ENCODE results near the gene ZNF366. TPM values are rescaled to one million over a fixed set of nuclear protein-coding genes. Genes with fewer than 3 reads are reported as not detected.

ZNF366 gene
- polyA plus RNA-seq, 2 of the 4 experiments (the other 2 are of a cell fraction): not detected

GRCh38 chr5:72457491-72457890 lies 49.7 kb downstream of the ZNF366 start:
- H3K4me3 ChIP-seq: no peak overlapping the region
- peak overlapping the region in 1 of 2 experiments; percentile 2; a peak in 1 of 6 replicates for H3K27ac ChIP-seq
- H3K4me2 ChIP-seq: no peak overlapping the region
- 73% methylated on average over 1 of the region's 1 CpG for WGBS (ENCODE audit: missing lambda C conversion rate)
- ChIA-PET CTCF (interaction anchor here (1.0 to 1.2 kb wide), 2 partner anchors 9 to 38 kb away, joined by 3 read pairs; no protein-coding TSS in a partner anchor), POLR2A (no interaction called here)
- H3K4me1 ChIP-seq: peaks cover 12% of the 10 kb centered on the region
- TF ChIP-seq RAD21 (conservative IDR thresholded peaks at IDR 0.05 in 1 of 2, IDR thresholded peaks at IDR 0.05 in 1 of 2): no peak
- TF ChIP-seq POLR2A (IDR thresholded peaks at IDR 0.05; ENCODE audit: low read length): no peak
- no peak for TF ChIP-seq RCOR1 (IDR thresholded peaks at IDR 0.05; ENCODE audit: low read depth, low read length)
- TF ChIP-seq PHF8 (IDR thresholded peaks at IDR 0.05; ENCODE audit: borderline replicate concordance, low read depth): no peak
- TF ChIP-seq RFX5 (IDR thresholded peaks at IDR 0.05): no peak
- H3K9me3 ChIP-seq: no peaks in the 10 kb centered on the region
- ATAC-seq: no peak
- DNase-seq (ENCODE audit: low read depth in 1 of 2, low spot score in 1 of 2): no peak
- FAIRE-seq: no peak

DNA sequence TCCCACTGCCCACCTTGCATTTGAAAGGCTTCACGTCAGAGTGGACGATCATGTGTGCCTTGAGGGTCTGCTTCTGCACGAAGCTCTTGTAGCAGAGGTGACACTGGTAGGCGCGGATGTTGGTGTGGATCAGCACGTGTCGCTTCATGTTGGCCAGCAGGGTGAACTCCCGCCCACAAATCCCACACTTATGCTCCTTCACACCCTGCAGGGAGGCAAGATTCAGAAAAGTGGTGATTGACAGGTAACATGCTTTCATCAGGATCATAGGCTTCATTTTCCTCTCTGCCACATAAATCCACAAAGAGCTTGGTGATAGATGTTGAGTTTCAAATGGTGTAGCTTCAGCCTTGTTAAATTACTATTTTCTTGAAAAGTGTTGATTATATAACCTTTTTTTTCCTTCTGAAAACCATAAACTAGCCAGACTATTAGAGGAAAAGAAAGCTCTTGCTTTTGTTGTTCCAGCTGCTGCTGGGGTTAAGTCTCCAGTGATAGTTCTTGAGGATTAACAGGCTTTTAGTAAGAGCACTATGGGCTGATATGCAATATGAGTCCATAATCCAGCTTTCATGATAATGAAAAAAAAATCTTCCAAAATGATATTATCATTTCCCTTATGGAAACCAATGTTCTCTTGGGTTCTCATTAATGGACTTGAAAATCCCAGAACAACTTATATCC lies 50.7 kb downstream of the ZNF366 start:
- WGBS (ENCODE audit: missing lambda C conversion rate): 93% methylated on average over 6 of the region's 8 CpGs
- CTCF ChIA-PET: interaction anchor here (0.6 to 1.2 kb wide), 4 partner anchors 10 to 97 kb away, joined by 3 to 5 read pairs (median 3); no protein-coding TSS in a partner anchor
- Histone ChIP-seq H3K27ac (peak overlapping the region in 1 of 2 experiments; percentile 89; a peak in 1 of 6 replicates), H3K4me3 (no peak overlapping the region), H3K9me3 (no peaks in the 10 kb centered on the region), H3K4me1 (peaks cover 21% of the 10 kb centered on the region), H3K4me2 (no peak overlapping the region)
- POLR2A ChIA-PET: no interaction called here
- TF ChIP-seq BHLHE40 (IDR thresholded peaks at IDR 0.05; ENCODE audit: low read depth, low read length) (no peak), CHD4 (IDR thresholded peaks at IDR 0.05; ENCODE audit: borderline replicate concordance) (no peak), ZNF302 (CRISPR knock-in tag; IDR thresholded peaks at IDR 0.05) (no peak), MAFK (IDR thresholded peaks at IDR 0.05; ENCODE audit: partially characterized antibody) (no peak), KDM1A (IDR thresholded peaks at IDR 0.05; ENCODE audit: low read depth) (no peak), EHF (CRISPR knock-in tag; IDR thresholded peaks at IDR 0.05) (no peak), EP300 (IDR thresholded peaks at IDR 0.05) (no peak), NR3C1 (IDR thresholded peaks at IDR 0.05) (no peak), KDM5A (IDR thresholded peaks at IDR 0.05) (no peak), ZC3H11A (IDR thresholded peaks at IDR 0.05) (no peak), MAX (IDR thresholded peaks at IDR 0.05) (no peak)
- TF ChIP-seq, protein P1, sequence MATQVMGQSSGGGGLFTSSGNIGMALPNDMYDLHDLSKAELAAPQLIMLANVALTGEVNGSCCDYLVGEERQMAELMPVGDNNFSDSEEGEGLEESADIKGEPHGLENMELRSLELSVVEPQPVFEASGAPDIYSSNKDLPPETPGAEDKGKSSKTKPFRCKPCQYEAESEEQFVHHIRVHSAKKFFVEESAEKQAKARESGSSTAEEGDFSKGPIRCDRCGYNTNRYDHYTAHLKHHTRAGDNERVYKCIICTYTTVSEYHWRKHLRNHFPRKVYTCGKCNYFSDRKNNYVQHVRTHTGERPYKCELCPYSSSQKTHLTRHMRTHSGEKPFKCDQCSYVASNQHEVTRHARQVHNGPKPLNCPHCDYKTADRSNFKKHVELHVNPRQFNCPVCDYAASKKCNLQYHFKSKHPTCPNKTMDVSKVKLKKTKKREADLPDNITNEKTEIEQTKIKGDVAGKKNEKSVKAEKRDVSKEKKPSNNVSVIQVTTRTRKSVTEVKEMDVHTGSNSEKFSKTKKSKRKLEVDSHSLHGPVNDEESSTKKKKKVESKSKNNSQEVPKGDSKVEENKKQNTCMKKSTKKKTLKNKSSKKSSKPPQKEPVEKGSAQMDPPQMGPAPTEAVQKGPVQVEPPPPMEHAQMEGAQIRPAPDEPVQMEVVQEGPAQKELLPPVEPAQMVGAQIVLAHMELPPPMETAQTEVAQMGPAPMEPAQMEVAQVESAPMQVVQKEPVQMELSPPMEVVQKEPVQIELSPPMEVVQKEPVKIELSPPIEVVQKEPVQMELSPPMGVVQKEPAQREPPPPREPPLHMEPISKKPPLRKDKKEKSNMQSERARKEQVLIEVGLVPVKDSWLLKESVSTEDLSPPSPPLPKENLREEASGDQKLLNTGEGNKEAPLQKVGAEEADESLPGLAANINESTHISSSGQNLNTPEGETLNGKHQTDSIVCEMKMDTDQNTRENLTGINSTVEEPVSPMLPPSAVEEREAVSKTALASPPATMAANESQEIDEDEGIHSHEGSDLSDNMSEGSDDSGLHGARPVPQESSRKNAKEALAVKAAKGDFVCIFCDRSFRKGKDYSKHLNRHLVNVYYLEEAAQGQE (IDR thresholded peaks at IDR 0.05): no peak
- DNase-seq (ENCODE audit: low read depth in 1 of 2, low spot score in 1 of 2): no peak
- ATAC-seq: no peak
- no peak for FAIRE-seq

DNA sequence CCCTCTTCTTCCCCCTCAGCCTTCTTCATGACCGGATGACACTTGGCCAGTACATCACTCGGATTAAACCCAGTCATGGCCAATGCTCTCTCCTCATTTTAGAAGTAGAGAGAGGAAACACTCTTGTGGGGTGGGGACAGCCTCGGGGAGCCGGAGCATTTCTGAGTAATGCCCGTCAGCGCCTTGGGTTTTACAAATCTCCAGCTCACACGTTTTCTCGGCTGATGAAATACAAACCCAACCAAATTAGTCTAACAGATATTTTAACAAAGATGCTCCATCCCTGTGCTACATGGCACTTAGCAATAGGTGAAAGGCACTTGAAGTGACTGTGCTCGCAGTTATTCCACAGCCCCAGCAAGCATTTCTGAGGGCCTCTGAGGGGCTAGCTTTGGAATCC lies 51.7 kb downstream of the ZNF366 start:
- no peak overlapping the region for H3K4me3 ChIP-seq
- ATAC-seq: no peak
- no peak overlapping the region for H3K4me2 ChIP-seq
- peak overlapping the region in 1 of 2 experiments; percentile 89; a peak in 3 of 6 replicates for H3K27ac ChIP-seq
- no peaks in the 10 kb centered on the region for H3K9me3 ChIP-seq
- ChIA-PET CTCF (interaction anchor here (0.8 to 1.4 kb wide), 3 partner anchors 11 to 90 kb away, joined by 3 to 4 read pairs (median 3); no protein-coding TSS in a partner anchor), POLR2A (no interaction called here)
- DNase-seq (ENCODE audit: low read depth in 1 of 2, low spot score in 1 of 2): no peak
- no peak for FAIRE-seq
- H3K4me1 ChIP-seq: peaks cover 26% of the 10 kb centered on the region
- WGBS (ENCODE audit: missing lambda C conversion rate): 92% methylated on average over 9 of the region's 9 CpGs
- TF ChIP-seq MAFK (IDR thresholded peaks at IDR 0.05; ENCODE audit: partially characterized antibody) (no peak), ELK1 (IDR thresholded peaks at IDR 0.05; ENCODE audit: low read depth, low read length) (no peak), RFX5 (IDR thresholded peaks at IDR 0.05) (no peak), EP300 (IDR thresholded peaks at IDR 0.05) (no peak), HDAC2 (IDR thresholded peaks at IDR 0.05) (no peak), NFE2L2 (conservative IDR thresholded peaks at IDR 0.05; ENCODE audit: low read length) (no peak), POLR2AphosphoS2 (conservative IDR thresholded peaks at IDR 0.05; ENCODE audit: low read length) (no peak), RCOR1 (IDR thresholded peaks at IDR 0.05; ENCODE audit: low read depth, low read length) (no peak), NR3C1 (IDR thresholded peaks at IDR 0.05) (no peak), GATA3 (IDR thresholded peaks at IDR 0.05; ENCODE audit: borderline replicate concordance) (no peak), ZSCAN20 (CRISPR knock-in tag; IDR thresholded peaks at IDR 0.05) (no peak), HOXA7 (CRISPR knock-in tag; IDR thresholded peaks at IDR 0.05) (no peak), NPAS2 (CRISPR knock-in tag; IDR thresholded peaks at IDR 0.05; ENCODE audit: borderline replicate concordance) (no peak), BHLHE40 (IDR thresholded peaks at IDR 0.05; ENCODE audit: low read depth, low read length) (no peak), ZNF302 (CRISPR knock-in tag; IDR thresholded peaks at IDR 0.05) (no peak), RAD21 (conservative IDR thresholded peaks at IDR 0.05 in 1 of 2, IDR thresholded peaks at IDR 0.05 in 1 of 2) (no peak), CEBPB (IDR thresholded peaks at IDR 0.05) (no peak), HES2 (IDR thresholded peaks at IDR 0.05) (no peak), RNF2 (IDR thresholded peaks at IDR 0.05; ENCODE audit: borderline replicate concordance, low read depth) (no peak)

Measured in A549 (cell line).